ENCODE data around the gene DPF3. TPM values are rescaled to one million over a fixed set of nuclear protein-coding genes. Genes with fewer than 3 reads are reported as not detected.

The DPF3 gene
- 1 to 10 TPM in 2 of 3 donors, under 1 TPM in 1; 0.32 to 2.8 (median 1.3) TPM for total RNA-seq

- Histone ChIP-seq H3K4me1 (no peaks in the 10 kb centered on the region), H3K27me3 (peaks cover 0 to 6% of the 10 kb centered on the region in 2 donors), H3K27ac (no peak within 1 kb of the TSS), H3K4me3 (peak within 1 kb of the TSS; percentile 62 to 79 (median 63)), H3K36me3 (no peaks in the 10 kb centered on the region), H3K9me3 (no peaks in the 10 kb centered on the region)
- intact Hi-C loops (cut with DNase I; ENCODE audit: low total_unique reads), result no loop called here
- DNase-seq (ENCODE audit: low spot score in 2 of 2), result peak; percentile 93 to 94
- TF ChIP-seq POLR2AphosphoS5 (IDR thresholded peaks at IDR 0.05) (no peak), CTCF (IDR thresholded peaks at IDR 0.05) (no peak), POLR2A (IDR thresholded peaks at IDR 0.05) (no peak)
These were observed at the start of gene DPF3 for GRCh38 chr14:72893636-72894322. TSS of gene DPF3 (minus strand) at chr14:72894101. CDS start at chr14:72894088, 13 bp downstream.

- Histone ChIP-seq H3K9me3 (no peaks in the 10 kb centered on the region), H3K27me3 (no peaks in the 10 kb centered on the region), H3K27ac (no peak overlapping the region), H3K4me3 (no peak overlapping the region), H3K36me3 (no peaks in the 10 kb centered on the region), H3K4me1 (no peaks in the 10 kb centered on the region)
- no peak for DNase-seq (ENCODE audit: low spot score in 2 of 2)
- intact Hi-C loops (cut with DNase I; ENCODE audit: low total_unique reads), result no loop called here
- TF ChIP-seq POLR2AphosphoS5 (IDR thresholded peaks at IDR 0.05) (no peak), POLR2A (IDR thresholded peaks at IDR 0.05) (no peak), CTCF (IDR thresholded peaks at IDR 0.05) (no peak)
These were observed 49.0 kb upstream of the DPF3 start for GRCh38 chr14:72942934-72943333.

- no peak for DNase-seq (ENCODE audit: low spot score in 2 of 2)
- Histone ChIP-seq H3K27ac (no peak overlapping the region), H3K36me3 (no peaks in the 10 kb centered on the region), H3K4me1 (no peaks in the 10 kb centered on the region), H3K9me3 (no peaks in the 10 kb centered on the region), H3K27me3 (no peaks in the 10 kb centered on the region), H3K4me3 (no peak overlapping the region)
- intact Hi-C loops (cut with DNase I; ENCODE audit: low total_unique reads), result no loop called here
- no peak for TF ChIP-seq POLR2A (IDR thresholded peaks at IDR 0.05)
- TF ChIP-seq CTCF (IDR thresholded peaks at IDR 0.05), result no peak
- TF ChIP-seq POLR2AphosphoS5 (IDR thresholded peaks at IDR 0.05), result no peak
These were observed 47.5 kb upstream of the DPF3 start for GRCh38 chr14:72941286-72941985.

GRCh38 chr14:72939630-72940029 lies 45.7 kb upstream of the DPF3 start:
- Histone ChIP-seq H3K27me3 (no peaks in the 10 kb centered on the region), H3K4me3 (no peak overlapping the region), H3K36me3 (no peaks in the 10 kb centered on the region), H3K27ac (no peak overlapping the region), H3K4me1 (no peaks in the 10 kb centered on the region), H3K9me3 (no peaks in the 10 kb centered on the region)
- no peak for DNase-seq (ENCODE audit: low spot score in 2 of 2)
- TF ChIP-seq POLR2A (IDR thresholded peaks at IDR 0.05) (no peak), POLR2AphosphoS5 (IDR thresholded peaks at IDR 0.05) (no peak), CTCF (IDR thresholded peaks at IDR 0.05) (no peak)
- intact Hi-C loops (cut with DNase I; ENCODE audit: low total_unique reads), result no loop called here

- Histone ChIP-seq H3K4me3 (no peak overlapping the region), H3K36me3 (no peaks in the 10 kb centered on the region), H3K27me3 (no peaks in the 10 kb centered on the region), H3K27ac (no peak overlapping the region), H3K9me3 (no peaks in the 10 kb centered on the region), H3K4me1 (no peaks in the 10 kb centered on the region)
- no peak for DNase-seq (ENCODE audit: low spot score in 2 of 2)
- TF ChIP-seq CTCF (IDR thresholded peaks at IDR 0.05), result no peak
- TF ChIP-seq POLR2AphosphoS5 (IDR thresholded peaks at IDR 0.05), result no peak
- TF ChIP-seq POLR2A (IDR thresholded peaks at IDR 0.05), result no peak
- intact Hi-C loops (cut with DNase I; ENCODE audit: low total_unique reads), result no loop called here
These were observed 39.0 kb upstream of the DPF3 start for GRCh38 chr14:72932893-72933292.
